Transverse colon (tissue), 4 donors: ENCODE results near the gene PACSIN2.

Source experiments
- EP300 ChIP-seq: sonication (generic); formaldehyde crosslinking; IDR thresholded peaks from one replicate; pipeline ENCODE4 v1.6.1; 2017; ENCODE audit warnings: antibody characterized with exemption, low read depth
- POLR2AphosphoS5 ChIP-seq, 3 donors: sonication (generic); formaldehyde crosslinking; IDR thresholded peaks; one replicate each; pipeline ENCODE4 v1.6.1; 2016; ENCODE audit warnings: antibody characterized with exemption in 3 of 3
- TF ChIP-seq, protein P1 (sequence below), 5 experiments: fragments of 200-600 bp in 3 of 5; fragments of 450-650 bp in 2 of 5; sonication (generic) in 3 of 5; IDR thresholded peaks; 1 replicate in 2 of 5; 2 replicates in 3 of 5; pipeline ENCODE4 v1.5.1; 2016 to 2017; ENCODE audit warnings: antibody characterized with exemption in 5 of 5, inconsistent platforms in 3 of 5, mild to moderate bottlenecking in 2 of 5, moderate library complexity in 1 of 5

DNA sequence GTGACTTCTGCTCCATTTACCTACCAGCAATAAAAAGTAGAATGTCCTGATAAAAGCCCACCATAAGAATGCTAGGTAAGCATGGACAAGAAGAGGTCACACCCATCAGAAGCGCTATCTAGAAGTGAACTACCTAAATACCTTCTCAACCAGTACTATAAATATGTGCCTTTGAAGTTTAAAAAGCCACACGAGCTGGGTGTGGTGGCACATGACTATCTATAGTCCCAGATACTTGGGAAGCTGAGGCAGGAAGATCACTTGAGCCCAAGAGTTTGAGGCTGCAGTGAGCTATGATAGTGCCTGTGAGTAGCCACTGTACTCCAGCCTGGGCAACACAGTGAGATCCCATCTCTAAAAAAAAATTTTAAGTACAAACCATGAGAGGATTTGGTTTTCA is 66.7 kb downstream of the PACSIN2 start:
- TF ChIP-seq, protein P1, sequence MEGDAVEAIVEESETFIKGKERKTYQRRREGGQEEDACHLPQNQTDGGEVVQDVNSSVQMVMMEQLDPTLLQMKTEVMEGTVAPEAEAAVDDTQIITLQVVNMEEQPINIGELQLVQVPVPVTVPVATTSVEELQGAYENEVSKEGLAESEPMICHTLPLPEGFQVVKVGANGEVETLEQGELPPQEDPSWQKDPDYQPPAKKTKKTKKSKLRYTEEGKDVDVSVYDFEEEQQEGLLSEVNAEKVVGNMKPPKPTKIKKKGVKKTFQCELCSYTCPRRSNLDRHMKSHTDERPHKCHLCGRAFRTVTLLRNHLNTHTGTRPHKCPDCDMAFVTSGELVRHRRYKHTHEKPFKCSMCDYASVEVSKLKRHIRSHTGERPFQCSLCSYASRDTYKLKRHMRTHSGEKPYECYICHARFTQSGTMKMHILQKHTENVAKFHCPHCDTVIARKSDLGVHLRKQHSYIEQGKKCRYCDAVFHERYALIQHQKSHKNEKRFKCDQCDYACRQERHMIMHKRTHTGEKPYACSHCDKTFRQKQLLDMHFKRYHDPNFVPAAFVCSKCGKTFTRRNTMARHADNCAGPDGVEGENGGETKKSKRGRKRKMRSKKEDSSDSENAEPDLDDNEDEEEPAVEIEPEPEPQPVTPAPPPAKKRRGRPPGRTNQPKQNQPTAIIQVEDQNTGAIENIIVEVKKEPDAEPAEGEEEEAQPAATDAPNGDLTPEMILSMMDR (IDR thresholded peaks at IDR 0.05): no peak
- TF ChIP-seq POLR2AphosphoS5 (IDR thresholded peaks at IDR 0.05) (no peak), EP300 (no peak)
